HG03432 (cell line): ENCODE data around the gene CFAP46.
"Not testable (repeated sequence)": the region's sequence is repeated elsewhere in the genome, so short reads cannot be mapped to it uniquely, and the experiment has no call there.

ENCODE experiments used
- ATAC-seq: cut with Tn5 transposase; IDR thresholded peaks from one replicate; pipeline ENCODE4 v1.9.1; 2021; ENCODE audit warnings: mild to moderate bottlenecking, moderate library complexity; ENCODE audit not compliant: unreplicated experiment

CFAP46 gene

GRCh38 chr10:132915411-132915810, 27.0 kb downstream of the CFAP46 start:
- no peak for ATAC-seq

GRCh38 chr10:132914732-132915131, 27.6 kb downstream of the CFAP46 start:
- no peak for ATAC-seq

- no peak for ATAC-seq
Measured at GRCh38 chr10:132913559-132914115, 28.7 kb downstream of the CFAP46 start.

- ATAC-seq, result no peak
Measured at GRCh38 chr10:132912713-132913558, 29.4 kb downstream of the CFAP46 start.

GRCh38 chr10:132912225-132912712, 30.1 kb downstream of the CFAP46 start:
- ATAC-seq, result no peak

GRCh38 chr10:132911786-132912097, 30.6 kb downstream of the CFAP46 start:
- ATAC-seq, result no peak

- no peak for ATAC-seq
Measured at GRCh38 chr10:132910901-132911785, 31.2 kb downstream of the CFAP46 start.

GRCh38 chr10:132910186-132910880, 32.0 kb downstream of the CFAP46 start:
- ATAC-seq, result no peak

GRCh38 chr10:132909491-132910071, 32.8 kb downstream of the CFAP46 start:
- ATAC-seq, result no peak

GRCh38 chr10:132908621-132909295, 33.6 kb downstream of the CFAP46 start:
- ATAC-seq, result no peak

GRCh38 chr10:132907821-132908620, 34.3 kb downstream of the CFAP46 start:
- no peak for ATAC-seq

GRCh38 chr10:132906836-132907235, 35.5 kb downstream of the CFAP46 start:
- ATAC-seq, result no peak

GRCh38 chr10:132906106-132906505, 36.3 kb downstream of the CFAP46 start:
- no peak for ATAC-seq

GRCh38 chr10:132905661-132906060, 36.7 kb downstream of the CFAP46 start:
- no peak for ATAC-seq

- no peak for ATAC-seq
Measured at GRCh38 chr10:132904814-132905649, 37.3 kb downstream of the CFAP46 start.

GRCh38 chr10:132904181-132904813, 38.1 kb downstream of the CFAP46 start:
- ATAC-seq, result no peak

- ATAC-seq, result not testable (repeated sequence)
Measured at GRCh38 chr10:132902656-132903575, 39.5 kb downstream of the CFAP46 start.
